Skeletal muscle cell (primary cell): ENCODE results near the gene TNN.

Source experiments
- DNase-seq: peaks from one replicate; pipeline ENCODE4 v3.0.0-alpha.2; 2010; ENCODE audit warnings: low read depth
- H3K4me3 ChIP-seq: 2 replicates; pipeline ENCODE4 v1.5.1; 2011; ENCODE audit warnings: low read depth, mild to moderate bottlenecking, control low read depth, low read length, moderate library complexity

Gene TNN

DNA sequence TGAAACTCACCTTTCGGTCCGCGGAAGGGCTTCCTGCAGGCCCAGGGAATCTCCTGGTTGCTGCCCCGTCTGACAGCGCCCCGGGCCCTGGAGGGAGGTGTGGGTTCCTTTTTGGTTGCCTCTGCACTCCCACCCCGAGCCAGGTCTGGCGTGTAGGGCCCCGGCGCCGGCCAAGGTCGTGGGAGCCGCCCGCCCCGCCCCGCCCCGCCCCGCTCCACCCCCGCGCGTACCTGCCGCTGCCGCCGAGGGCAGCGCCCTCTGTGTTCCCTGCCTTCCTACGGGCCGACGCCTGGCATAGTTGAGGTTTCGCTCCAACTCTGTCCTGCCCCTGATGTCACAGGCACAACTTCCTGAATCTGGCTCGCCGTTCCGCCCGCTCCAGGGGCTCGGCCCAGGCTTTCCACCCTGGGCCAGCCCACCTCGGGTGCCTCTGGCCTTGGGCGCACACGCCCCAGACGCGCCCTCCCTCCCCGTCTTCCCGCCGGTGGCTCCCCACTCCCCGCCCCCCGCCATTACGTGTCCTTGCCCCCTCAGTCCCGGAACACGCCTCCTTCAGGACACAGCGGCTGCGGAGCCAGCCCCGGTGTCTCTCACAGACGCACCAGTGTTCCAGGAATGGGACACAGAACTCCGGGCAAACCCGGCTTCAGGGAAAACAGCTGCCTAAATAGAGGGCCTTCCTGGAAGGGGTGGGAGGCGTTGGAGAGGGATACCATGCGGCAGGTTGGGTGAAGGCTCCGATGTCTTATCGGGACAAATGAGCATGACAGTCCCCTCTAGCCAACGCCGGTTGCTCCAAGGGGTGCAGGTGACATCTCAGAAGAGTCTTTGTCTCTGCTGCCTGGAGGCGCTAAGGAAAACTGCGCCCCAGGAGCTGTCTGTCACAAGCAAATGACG, 125.2 kb downstream of the TNN start, which contains the start of gene KIAA0040:
TSS of gene KIAA0040 (minus strand) at position 147 of the 897 bp plus-strand sequence. CDS start 31,763 bp downstream, outside the sequence.
- H3K4me3 ChIP-seq = peak within 1 kb of the TSS; percentile 44
- DNase-seq = no peak

DNA sequence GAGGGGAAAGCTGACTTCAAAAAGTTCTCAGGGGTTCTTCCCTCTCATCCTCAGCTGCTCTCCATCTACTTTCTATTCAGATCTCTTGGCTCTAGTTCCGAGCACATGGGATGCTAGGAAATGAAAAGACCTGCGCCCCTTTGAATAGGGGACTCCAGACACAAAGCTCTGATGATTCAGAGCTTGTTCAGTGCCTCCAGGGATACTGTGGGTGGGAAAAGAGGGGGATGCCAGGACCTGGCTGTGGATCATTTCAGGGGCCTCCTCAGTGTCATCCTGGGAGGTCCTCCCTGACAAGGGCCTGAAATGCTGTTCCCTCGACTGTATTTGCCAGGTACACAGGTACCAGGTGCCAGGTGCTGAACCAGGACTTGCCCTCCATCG, 125.9 kb downstream of the TNN start:
- H3K4me3 ChIP-seq = no peak overlapping the region
- DNase-seq = peak; percentile 6

DNA sequence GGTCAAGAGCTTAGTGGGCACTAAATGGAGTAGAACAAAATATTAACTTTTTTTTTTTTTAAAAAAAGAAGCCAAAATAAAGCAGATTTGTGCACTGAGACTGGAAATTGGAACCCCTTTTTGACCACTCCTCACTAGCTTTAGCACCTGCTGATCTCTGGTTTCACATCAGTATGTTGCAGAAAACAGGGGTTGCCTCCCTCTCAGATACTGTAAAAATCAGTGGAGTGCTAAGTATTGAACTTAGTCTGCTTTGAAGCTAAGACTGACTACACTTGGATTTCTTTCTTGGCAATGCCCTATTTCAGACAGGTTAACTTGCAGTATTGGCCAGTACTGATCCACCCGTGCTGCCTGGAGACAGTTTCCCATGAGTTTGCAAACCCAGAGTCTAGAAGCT, 127.6 kb downstream of the TNN start:
- no peak for DNase-seq
- H3K4me3 ChIP-seq = no peak overlapping the region

DNA sequence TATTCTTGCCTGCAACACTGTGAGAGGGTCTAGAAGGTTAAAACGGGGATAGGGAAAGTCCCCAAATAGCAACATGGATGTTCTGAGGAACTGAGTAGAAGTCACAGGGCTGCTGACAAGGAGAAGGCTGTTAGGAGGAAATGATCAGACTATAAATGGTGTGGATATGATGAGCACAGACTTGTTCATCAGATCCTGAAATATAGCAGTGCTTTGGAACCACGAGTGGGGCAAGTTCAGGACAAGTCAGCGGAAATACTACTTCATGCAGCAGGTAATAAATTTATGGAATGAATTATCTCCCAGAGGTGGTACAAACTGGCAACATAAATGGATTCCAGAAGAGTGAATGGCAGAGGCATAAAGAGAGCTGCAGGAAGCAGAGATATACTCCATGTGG, 128.2 kb downstream of the TNN start:
- DNase-seq = no peak
- no peak overlapping the region for H3K4me3 ChIP-seq

DNA sequence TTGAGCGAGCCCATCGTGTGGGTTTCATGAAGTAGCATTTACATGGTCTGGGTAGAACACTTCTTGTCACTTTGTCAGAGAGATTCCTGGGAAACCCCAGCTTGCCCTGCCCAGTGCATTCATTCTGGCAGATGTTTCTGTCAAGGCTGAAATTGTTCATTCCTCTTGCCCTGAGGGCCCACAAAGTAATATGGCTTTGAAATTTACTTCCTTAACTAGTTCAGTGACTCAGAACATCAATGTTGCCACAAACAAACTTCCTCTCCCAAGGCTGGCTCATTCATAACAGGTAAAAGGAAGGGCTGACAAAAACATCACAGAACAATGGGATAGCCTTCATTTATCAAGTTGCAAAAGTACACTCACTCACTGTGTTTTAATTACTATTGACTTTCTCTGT, 129.9 kb downstream of the TNN start:
- no peak for DNase-seq

More for the DNA sequence above, 129.9 kb downstream of the TNN start:
- no peak overlapping the region for H3K4me3 ChIP-seq
